ENCODE results near the gene LRRC4C. TPM values are rescaled to one million over a fixed set of nuclear protein-coding genes. Genes with fewer than 3 reads are reported as not detected.

Gene LRRC4C
- total RNA-seq, 1 experiment from 2014 or later = not detected

DNA sequence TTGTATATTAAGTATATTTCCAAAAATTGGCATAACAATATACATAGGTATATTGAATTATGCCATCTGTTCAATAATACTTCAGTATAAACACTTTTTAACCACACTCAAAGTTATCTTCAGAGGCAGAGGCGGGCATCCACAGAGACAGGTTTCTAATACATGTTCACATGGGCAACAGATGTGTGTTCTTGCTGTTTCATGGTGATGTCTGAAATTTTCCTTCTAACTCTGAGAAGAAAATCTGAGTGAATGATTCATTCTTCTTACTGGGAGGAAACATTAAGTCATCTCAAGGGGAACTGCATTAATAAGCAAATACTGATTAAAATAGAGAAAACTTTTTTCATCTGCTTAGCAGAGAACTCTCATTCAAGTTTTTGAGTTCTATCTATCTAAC, 1074.5 kb downstream of the LRRC4C start:
- intact Hi-C loops (cut with micrococcal nuclease) = no loop called here
- H3K36me3 Mint-ChIP-seq (ENCODE audit: insufficient read depth, unreplicated experiment) = no peaks in the 10 kb centered on the region
- no peaks in the 10 kb centered on the region for H3K4me1 Mint-ChIP-seq (ENCODE audit: insufficient read depth, unreplicated experiment)
- no peaks in the 10 kb centered on the region for H3K27me3 Mint-ChIP-seq (ENCODE audit: insufficient read depth, unreplicated experiment)
- H3K4me3 Mint-ChIP-seq (ENCODE audit: unreplicated experiment) = no peak overlapping the region
- DNase-seq (ENCODE audit: unreplicated experiment) = no peak
- CTCF ChIA-PET = no interaction called here
- POLR2A ChIA-PET = no interaction called here
- TF ChIP-seq, protein P1, sequence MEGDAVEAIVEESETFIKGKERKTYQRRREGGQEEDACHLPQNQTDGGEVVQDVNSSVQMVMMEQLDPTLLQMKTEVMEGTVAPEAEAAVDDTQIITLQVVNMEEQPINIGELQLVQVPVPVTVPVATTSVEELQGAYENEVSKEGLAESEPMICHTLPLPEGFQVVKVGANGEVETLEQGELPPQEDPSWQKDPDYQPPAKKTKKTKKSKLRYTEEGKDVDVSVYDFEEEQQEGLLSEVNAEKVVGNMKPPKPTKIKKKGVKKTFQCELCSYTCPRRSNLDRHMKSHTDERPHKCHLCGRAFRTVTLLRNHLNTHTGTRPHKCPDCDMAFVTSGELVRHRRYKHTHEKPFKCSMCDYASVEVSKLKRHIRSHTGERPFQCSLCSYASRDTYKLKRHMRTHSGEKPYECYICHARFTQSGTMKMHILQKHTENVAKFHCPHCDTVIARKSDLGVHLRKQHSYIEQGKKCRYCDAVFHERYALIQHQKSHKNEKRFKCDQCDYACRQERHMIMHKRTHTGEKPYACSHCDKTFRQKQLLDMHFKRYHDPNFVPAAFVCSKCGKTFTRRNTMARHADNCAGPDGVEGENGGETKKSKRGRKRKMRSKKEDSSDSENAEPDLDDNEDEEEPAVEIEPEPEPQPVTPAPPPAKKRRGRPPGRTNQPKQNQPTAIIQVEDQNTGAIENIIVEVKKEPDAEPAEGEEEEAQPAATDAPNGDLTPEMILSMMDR (IDR thresholded peaks at IDR 0.05; ENCODE audit: unreplicated experiment) = no peak
- BruUV-seq (replicated peaks) = no TSS peak
- H3K9me3 Mint-ChIP-seq (ENCODE audit: unreplicated experiment) = no peaks in the 10 kb centered on the region
- H3K27ac Mint-ChIP-seq (ENCODE audit: low read depth, unreplicated experiment) = no peak overlapping the region

DNA sequence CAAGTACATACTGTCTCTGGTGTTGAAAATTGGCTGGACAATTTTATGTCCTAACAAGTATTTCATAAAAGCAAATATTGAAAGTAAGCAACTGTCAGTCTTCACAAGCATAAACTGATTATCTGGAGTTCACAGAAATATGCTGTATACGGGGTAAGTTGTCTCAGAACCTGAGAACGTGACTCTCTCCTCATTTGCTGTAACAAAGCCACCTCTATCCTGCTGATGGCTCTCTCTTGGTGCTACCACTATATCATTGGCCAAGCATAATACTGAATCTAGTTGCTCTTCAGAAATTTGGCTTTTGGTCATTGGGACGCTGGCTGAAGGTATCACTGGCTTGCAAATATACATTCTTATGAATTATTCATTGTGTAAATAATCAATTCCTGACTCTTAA, 1078.0 kb downstream of the LRRC4C start:
- intact Hi-C loops (cut with micrococcal nuclease) = no loop called here
- no peaks in the 10 kb centered on the region for H3K27me3 Mint-ChIP-seq (ENCODE audit: insufficient read depth, unreplicated experiment)
- no peaks in the 10 kb centered on the region for H3K4me1 Mint-ChIP-seq (ENCODE audit: insufficient read depth, unreplicated experiment)
- no peak for DNase-seq (ENCODE audit: unreplicated experiment)
- H3K27ac Mint-ChIP-seq (ENCODE audit: low read depth, unreplicated experiment) = no peak overlapping the region
- BruUV-seq (replicated peaks) = no TSS peak
- POLR2A ChIA-PET = no interaction called here
- H3K9me3 Mint-ChIP-seq (ENCODE audit: unreplicated experiment) = no peaks in the 10 kb centered on the region
- CTCF ChIA-PET = no interaction called here
- no peak overlapping the region for H3K4me3 Mint-ChIP-seq (ENCODE audit: unreplicated experiment)
- TF ChIP-seq, protein P1 (IDR thresholded peaks at IDR 0.05; ENCODE audit: unreplicated experiment) = no peak
- no peaks in the 10 kb centered on the region for H3K36me3 Mint-ChIP-seq (ENCODE audit: insufficient read depth, unreplicated experiment)

DNA sequence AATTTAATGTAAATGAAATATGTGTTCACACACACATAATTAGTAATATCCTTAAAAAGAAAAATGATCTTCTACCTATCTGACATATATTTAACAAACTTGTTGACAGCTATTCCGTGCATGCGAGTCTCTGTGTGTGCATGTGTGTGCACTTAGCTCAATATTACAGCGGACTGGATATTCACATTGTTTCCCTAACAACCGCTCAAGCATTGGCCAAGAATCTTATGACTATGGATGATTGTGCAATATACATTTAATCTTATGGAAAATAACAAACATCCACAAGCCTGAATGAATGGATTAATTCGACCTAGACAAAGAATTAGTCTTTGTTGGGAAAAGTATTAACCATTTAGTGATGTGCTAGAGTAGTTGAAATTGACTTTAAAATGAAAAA, 1078.6 kb downstream of the LRRC4C start:
- ChIA-PET POLR2A (no interaction called here), CTCF (no interaction called here)
- H3K36me3 Mint-ChIP-seq (ENCODE audit: insufficient read depth, unreplicated experiment) = no peaks in the 10 kb centered on the region
- H3K4me1 Mint-ChIP-seq (ENCODE audit: insufficient read depth, unreplicated experiment) = no peaks in the 10 kb centered on the region
- TF ChIP-seq, protein P1 (IDR thresholded peaks at IDR 0.05; ENCODE audit: unreplicated experiment) = no peak
- no peak for DNase-seq (ENCODE audit: unreplicated experiment)
- H3K27me3 Mint-ChIP-seq (ENCODE audit: insufficient read depth, unreplicated experiment) = no peaks in the 10 kb centered on the region
- no peak overlapping the region for H3K27ac Mint-ChIP-seq (ENCODE audit: low read depth, unreplicated experiment)
- H3K4me3 Mint-ChIP-seq (ENCODE audit: unreplicated experiment) = no peak overlapping the region
- H3K9me3 Mint-ChIP-seq (ENCODE audit: unreplicated experiment) = no peaks in the 10 kb centered on the region
- BruUV-seq (replicated peaks) = no TSS peak
- intact Hi-C loops (cut with micrococcal nuclease) = no loop called here

DNA sequence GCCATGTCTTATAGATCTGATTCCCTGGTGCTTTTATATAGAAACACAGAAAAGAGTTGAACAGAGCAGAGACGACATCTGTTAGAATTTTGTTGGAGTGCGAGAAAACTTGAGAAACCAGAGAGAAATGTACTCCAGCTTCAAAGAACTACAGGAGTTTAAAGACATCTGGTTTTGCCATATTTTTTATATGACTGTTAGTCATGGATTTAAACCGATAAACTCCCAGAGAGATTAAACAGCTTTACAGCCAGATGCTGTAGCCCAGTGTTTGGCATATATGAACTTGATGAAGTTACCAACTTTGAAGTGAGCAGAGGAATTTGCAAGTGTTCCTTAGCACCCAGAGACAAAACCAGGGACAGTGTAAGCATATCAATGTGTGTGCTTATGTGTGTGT, 1083.1 kb downstream of the LRRC4C start:
- CTCF ChIA-PET = no interaction called here
- Mint-ChIP-seq H3K27ac (ENCODE audit: low read depth, unreplicated experiment) (no peak overlapping the region), H3K36me3 (ENCODE audit: insufficient read depth, unreplicated experiment) (no peaks in the 10 kb centered on the region), H3K4me1 (ENCODE audit: insufficient read depth, unreplicated experiment) (no peaks in the 10 kb centered on the region), H3K27me3 (ENCODE audit: insufficient read depth, unreplicated experiment) (no peaks in the 10 kb centered on the region), H3K9me3 (ENCODE audit: unreplicated experiment) (no peaks in the 10 kb centered on the region), H3K4me3 (ENCODE audit: unreplicated experiment) (no peak overlapping the region)
- BruUV-seq (replicated peaks) = no TSS peak
- DNase-seq (ENCODE audit: unreplicated experiment) = no peak
- TF ChIP-seq, protein P1 (IDR thresholded peaks at IDR 0.05; ENCODE audit: unreplicated experiment) = no peak
- POLR2A ChIA-PET = no interaction called here
- intact Hi-C loops (cut with micrococcal nuclease) = no loop called here

All from MCF 10A (cell line).